22Rv1 (cell line): ENCODE measurements around the gene OPRM1.
A peak's percentile ranks its signal among the peaks of the same experiment; 100 is the strongest.

Source experiments
- ZFX ChIP-seq: fragments of 450-650 bp; IDR thresholded peaks from 2 replicates; pipeline ENCODE4 v1.6.1; 2017; ENCODE audit warnings: antibody characterized with exemption, borderline replicate concordance
- TF ChIP-seq, protein P1 (sequence below): fragments of 450-650 bp; IDR thresholded peaks from 2 replicates; pipeline ENCODE4 v1.5.1; 2017; ENCODE audit warnings: mild to moderate bottlenecking

DNA sequence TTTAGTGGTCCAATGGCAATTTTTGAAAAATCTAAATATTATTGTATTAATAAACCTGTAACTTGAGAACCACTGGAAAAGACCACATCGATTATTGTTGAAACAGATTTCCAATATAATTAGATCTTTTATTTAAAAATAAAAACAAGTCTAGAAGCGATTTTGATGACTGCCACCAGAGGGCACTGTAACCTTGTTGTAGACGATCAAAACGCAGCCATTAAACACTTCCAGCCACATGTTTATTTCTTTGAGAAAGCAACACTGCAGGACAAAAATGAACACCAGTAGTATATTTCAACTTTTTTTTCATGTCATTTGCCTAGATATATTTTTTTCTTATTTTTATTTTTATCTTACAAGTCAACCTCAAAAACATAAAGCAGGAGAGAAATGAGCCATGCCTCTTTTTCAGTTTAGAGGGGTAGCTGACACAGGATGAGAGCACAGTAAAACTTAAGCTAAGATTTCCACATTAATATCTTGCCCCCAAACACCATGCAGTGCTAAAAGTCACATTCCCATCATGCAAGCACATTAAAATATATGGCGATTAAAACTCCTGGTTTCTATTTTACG is 115.4 kb downstream of the OPRM1 start:
- TF ChIP-seq, protein P1, sequence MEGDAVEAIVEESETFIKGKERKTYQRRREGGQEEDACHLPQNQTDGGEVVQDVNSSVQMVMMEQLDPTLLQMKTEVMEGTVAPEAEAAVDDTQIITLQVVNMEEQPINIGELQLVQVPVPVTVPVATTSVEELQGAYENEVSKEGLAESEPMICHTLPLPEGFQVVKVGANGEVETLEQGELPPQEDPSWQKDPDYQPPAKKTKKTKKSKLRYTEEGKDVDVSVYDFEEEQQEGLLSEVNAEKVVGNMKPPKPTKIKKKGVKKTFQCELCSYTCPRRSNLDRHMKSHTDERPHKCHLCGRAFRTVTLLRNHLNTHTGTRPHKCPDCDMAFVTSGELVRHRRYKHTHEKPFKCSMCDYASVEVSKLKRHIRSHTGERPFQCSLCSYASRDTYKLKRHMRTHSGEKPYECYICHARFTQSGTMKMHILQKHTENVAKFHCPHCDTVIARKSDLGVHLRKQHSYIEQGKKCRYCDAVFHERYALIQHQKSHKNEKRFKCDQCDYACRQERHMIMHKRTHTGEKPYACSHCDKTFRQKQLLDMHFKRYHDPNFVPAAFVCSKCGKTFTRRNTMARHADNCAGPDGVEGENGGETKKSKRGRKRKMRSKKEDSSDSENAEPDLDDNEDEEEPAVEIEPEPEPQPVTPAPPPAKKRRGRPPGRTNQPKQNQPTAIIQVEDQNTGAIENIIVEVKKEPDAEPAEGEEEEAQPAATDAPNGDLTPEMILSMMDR = peak; percentile 81
- TF ChIP-seq ZFX = no peak
